ENCODE results near the gene STMP1.

Gene STMP1

GRCh38 chr7:135712182-135712782 is 50.0 kb downstream of the STMP1 start:
- no peaks in the 10 kb centered on the region for H3K27me3 ChIP-seq (ENCODE audit: insufficient read depth, low read length)
- H3K79me2 ChIP-seq (ENCODE audit: control insufficient read depth, insufficient read depth, low read length, unreplicated experiment): no peaks in the 10 kb centered on the region
- no peak overlapping the region for H2AFZ ChIP-seq (ENCODE audit: low read length, unreplicated experiment)
- H3K36me3 ChIP-seq (ENCODE audit: insufficient read depth, low read length): no peaks in the 10 kb centered on the region
- H3K4me1 ChIP-seq (ENCODE audit: control insufficient read depth, insufficient read depth, low read length, unreplicated experiment): peaks cover 48% of the 10 kb centered on the region
- no peak overlapping the region for H3K27ac ChIP-seq (ENCODE audit: low read depth, low read length)
- H3K4me3 ChIP-seq (ENCODE audit: low read depth, low read length): no peak overlapping the region

GRCh38 chr7:135712796-135713195 is 50.5 kb downstream of the STMP1 start:
- Histone ChIP-seq H2AFZ (ENCODE audit: low read length, unreplicated experiment) (no peak overlapping the region), H3K4me1 (ENCODE audit: control insufficient read depth, insufficient read depth, low read length, unreplicated experiment) (peaks cover 48% of the 10 kb centered on the region), H3K27ac (ENCODE audit: low read depth, low read length) (no peak overlapping the region), H3K79me2 (ENCODE audit: control insufficient read depth, insufficient read depth, low read length, unreplicated experiment) (no peaks in the 10 kb centered on the region), H3K36me3 (ENCODE audit: insufficient read depth, low read length) (no peaks in the 10 kb centered on the region), H3K4me3 (ENCODE audit: low read depth, low read length) (no peak overlapping the region), H3K27me3 (ENCODE audit: insufficient read depth, low read length) (no peaks in the 10 kb centered on the region)

GRCh38 chr7:135713836-135714470 is 51.6 kb downstream of the STMP1 start:
- Histone ChIP-seq H2AFZ (ENCODE audit: low read length, unreplicated experiment) (peak overlapping the region; percentile 19), H3K79me2 (ENCODE audit: control insufficient read depth, insufficient read depth, low read length, unreplicated experiment) (no peaks in the 10 kb centered on the region), H3K36me3 (ENCODE audit: insufficient read depth, low read length) (no peaks in the 10 kb centered on the region), H3K27me3 (ENCODE audit: insufficient read depth, low read length) (no peaks in the 10 kb centered on the region), H3K4me3 (ENCODE audit: low read depth, low read length) (peak overlapping the region; percentile 23; the same call in 1 of the 2 replicates), H3K27ac (ENCODE audit: low read depth, low read length) (peak overlapping the region; percentile 59), H3K4me1 (ENCODE audit: control insufficient read depth, insufficient read depth, low read length, unreplicated experiment) (peaks cover 48% of the 10 kb centered on the region)

- H3K27me3 ChIP-seq (ENCODE audit: insufficient read depth, low read length): no peaks in the 10 kb centered on the region
- H3K4me1 ChIP-seq (ENCODE audit: control insufficient read depth, insufficient read depth, low read length, unreplicated experiment): peaks cover 48% of the 10 kb centered on the region
- H3K79me2 ChIP-seq (ENCODE audit: control insufficient read depth, insufficient read depth, low read length, unreplicated experiment): no peaks in the 10 kb centered on the region
- peak overlapping the region; percentile 59 for H3K27ac ChIP-seq (ENCODE audit: low read depth, low read length)
- H3K4me3 ChIP-seq (ENCODE audit: low read depth, low read length): peak overlapping the region; percentile 24; the same call in 1 of the 2 replicates
- H3K36me3 ChIP-seq (ENCODE audit: insufficient read depth, low read length): no peaks in the 10 kb centered on the region
- peak overlapping the region; percentile 19 for H2AFZ ChIP-seq (ENCODE audit: low read length, unreplicated experiment)
These were observed 52.3 kb downstream of the STMP1 start for GRCh38 chr7:135714534-135715009.

GRCh38 chr7:135715055-135715522 is 52.8 kb downstream of the STMP1 start:
- peak overlapping the region; percentile 12; the same call in 1 of the 2 replicates for H3K27ac ChIP-seq (ENCODE audit: low read depth, low read length)
- H3K27me3 ChIP-seq (ENCODE audit: insufficient read depth, low read length): no peaks in the 10 kb centered on the region
- H3K79me2 ChIP-seq (ENCODE audit: control insufficient read depth, insufficient read depth, low read length, unreplicated experiment): no peaks in the 10 kb centered on the region
- no peaks in the 10 kb centered on the region for H3K36me3 ChIP-seq (ENCODE audit: insufficient read depth, low read length)
- peaks cover 48% of the 10 kb centered on the region for H3K4me1 ChIP-seq (ENCODE audit: control insufficient read depth, insufficient read depth, low read length, unreplicated experiment)
- 0 out of 2 replicates have a peak overlapping the region, but pooled peaks have one; percentile 24 for H3K4me3 ChIP-seq (ENCODE audit: low read depth, low read length)
- H2AFZ ChIP-seq (ENCODE audit: low read length, unreplicated experiment): no peak overlapping the region

- Histone ChIP-seq H3K36me3 (ENCODE audit: insufficient read depth, low read length) (no peaks in the 10 kb centered on the region), H3K27ac (ENCODE audit: low read depth, low read length) (no peak overlapping the region), H3K4me1 (ENCODE audit: control insufficient read depth, insufficient read depth, low read length, unreplicated experiment) (peaks cover 48% of the 10 kb centered on the region), H3K79me2 (ENCODE audit: control insufficient read depth, insufficient read depth, low read length, unreplicated experiment) (no peaks in the 10 kb centered on the region), H3K27me3 (ENCODE audit: insufficient read depth, low read length) (no peaks in the 10 kb centered on the region), H2AFZ (ENCODE audit: low read length, unreplicated experiment) (no peak overlapping the region), H3K4me3 (ENCODE audit: low read depth, low read length) (no peak overlapping the region)
These were observed 53.4 kb downstream of the STMP1 start for GRCh38 chr7:135715673-135716072.

- Histone ChIP-seq H3K36me3 (ENCODE audit: insufficient read depth, low read length) (no peaks in the 10 kb centered on the region), H3K27ac (ENCODE audit: low read depth, low read length) (peak overlapping the region; percentile 23), H3K27me3 (ENCODE audit: insufficient read depth, low read length) (no peaks in the 10 kb centered on the region), H3K79me2 (ENCODE audit: control insufficient read depth, insufficient read depth, low read length, unreplicated experiment) (no peaks in the 10 kb centered on the region), H3K4me1 (ENCODE audit: control insufficient read depth, insufficient read depth, low read length, unreplicated experiment) (peaks cover 42% of the 10 kb centered on the region), H2AFZ (ENCODE audit: low read length, unreplicated experiment) (peak overlapping the region; percentile 15), H3K4me3 (ENCODE audit: low read depth, low read length) (no peak overlapping the region)
These were observed 54.4 kb downstream of the STMP1 start for GRCh38 chr7:135716677-135717238.

GRCh38 chr7:135717693-135718092 is 55.4 kb downstream of the STMP1 start:
- Histone ChIP-seq H3K27ac (ENCODE audit: low read depth, low read length) (no peak overlapping the region), H3K4me3 (ENCODE audit: low read depth, low read length) (no peak overlapping the region), H3K27me3 (ENCODE audit: insufficient read depth, low read length) (no peaks in the 10 kb centered on the region), H3K4me1 (ENCODE audit: control insufficient read depth, insufficient read depth, low read length, unreplicated experiment) (peaks cover 37% of the 10 kb centered on the region), H3K79me2 (ENCODE audit: control insufficient read depth, insufficient read depth, low read length, unreplicated experiment) (no peaks in the 10 kb centered on the region), H3K36me3 (ENCODE audit: insufficient read depth, low read length) (no peaks in the 10 kb centered on the region), H2AFZ (ENCODE audit: low read length, unreplicated experiment) (no peak overlapping the region)

GRCh38 chr7:135718219-135718618 is 55.9 kb downstream of the STMP1 start:
- no peak overlapping the region for H2AFZ ChIP-seq (ENCODE audit: low read length, unreplicated experiment)
- no peak overlapping the region for H3K4me3 ChIP-seq (ENCODE audit: low read depth, low read length)
- peaks cover 34% of the 10 kb centered on the region for H3K4me1 ChIP-seq (ENCODE audit: control insufficient read depth, insufficient read depth, low read length, unreplicated experiment)
- H3K27me3 ChIP-seq (ENCODE audit: insufficient read depth, low read length): no peaks in the 10 kb centered on the region
- H3K36me3 ChIP-seq (ENCODE audit: insufficient read depth, low read length): no peaks in the 10 kb centered on the region
- no peaks in the 10 kb centered on the region for H3K79me2 ChIP-seq (ENCODE audit: control insufficient read depth, insufficient read depth, low read length, unreplicated experiment)
- H3K27ac ChIP-seq (ENCODE audit: low read depth, low read length): no peak overlapping the region

- Histone ChIP-seq H3K36me3 (ENCODE audit: insufficient read depth, low read length) (no peaks in the 10 kb centered on the region), H3K79me2 (ENCODE audit: control insufficient read depth, insufficient read depth, low read length, unreplicated experiment) (no peaks in the 10 kb centered on the region), H3K27me3 (ENCODE audit: insufficient read depth, low read length) (no peaks in the 10 kb centered on the region), H3K4me1 (ENCODE audit: control insufficient read depth, insufficient read depth, low read length, unreplicated experiment) (peaks cover 31% of the 10 kb centered on the region), H2AFZ (ENCODE audit: low read length, unreplicated experiment) (no peak overlapping the region), H3K27ac (ENCODE audit: low read depth, low read length) (no peak overlapping the region), H3K4me3 (ENCODE audit: low read depth, low read length) (no peak overlapping the region)
These were observed 56.6 kb downstream of the STMP1 start for GRCh38 chr7:135718794-135719437.
